ENCODE measurements around the gene CRACR2A.

DNA sequence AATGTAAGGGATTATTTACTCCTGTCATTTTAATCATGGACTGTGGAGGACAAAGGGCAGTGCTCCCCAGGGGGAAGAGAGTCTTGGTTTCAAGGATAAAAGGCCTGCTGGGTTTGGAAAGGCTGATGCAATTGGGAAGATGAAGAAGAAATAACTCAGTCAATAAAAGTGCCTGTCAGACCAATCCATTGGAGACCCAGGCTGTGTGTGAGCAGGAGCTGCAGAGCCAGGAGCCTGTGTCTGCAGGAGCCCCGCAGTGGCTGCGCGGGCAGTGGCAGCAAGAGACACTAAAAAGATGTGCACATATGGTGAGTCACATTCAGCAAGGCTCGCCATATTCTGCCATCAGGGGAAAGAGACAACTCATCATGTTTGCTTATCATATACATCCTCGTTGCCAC, 90.4 kb downstream of the CRACR2A start:
- no peak for TF ChIP-seq CTCF (IDR thresholded peaks at IDR 0.05)
- TF ChIP-seq POLR2AphosphoS5 (IDR thresholded peaks at IDR 0.05): no peak
